HG03103 (cell line): ENCODE data around the gene HHLA2.

Experiments
- ATAC-seq: cut with Tn5 transposase; IDR thresholded peaks from one replicate; pipeline ENCODE4 v1.9.1; 2021; ENCODE audit warnings: low read depth; ENCODE audit not compliant: unreplicated experiment

HHLA2 gene

DNA sequence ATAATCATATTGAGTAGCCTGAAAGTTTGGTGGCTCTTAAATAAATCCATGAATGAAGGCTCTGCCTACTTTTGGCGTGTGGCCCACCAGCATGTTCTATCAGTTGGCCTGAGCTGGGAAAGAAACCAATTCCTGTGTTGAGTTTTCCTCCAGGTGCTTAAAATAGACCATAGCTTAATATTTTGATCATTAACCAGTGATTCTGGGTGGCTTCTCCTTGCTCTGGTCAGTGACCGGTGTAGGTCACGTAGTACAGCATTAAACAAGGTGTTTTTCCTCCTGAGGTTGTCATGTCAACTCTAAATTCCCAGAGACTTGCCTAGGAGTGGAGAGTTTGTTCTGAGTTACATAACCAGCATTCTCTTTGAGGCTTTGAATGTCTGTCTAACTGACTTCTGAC, 1.3 kb downstream of the HHLA2 start:
- ATAC-seq = no peak

DNA sequence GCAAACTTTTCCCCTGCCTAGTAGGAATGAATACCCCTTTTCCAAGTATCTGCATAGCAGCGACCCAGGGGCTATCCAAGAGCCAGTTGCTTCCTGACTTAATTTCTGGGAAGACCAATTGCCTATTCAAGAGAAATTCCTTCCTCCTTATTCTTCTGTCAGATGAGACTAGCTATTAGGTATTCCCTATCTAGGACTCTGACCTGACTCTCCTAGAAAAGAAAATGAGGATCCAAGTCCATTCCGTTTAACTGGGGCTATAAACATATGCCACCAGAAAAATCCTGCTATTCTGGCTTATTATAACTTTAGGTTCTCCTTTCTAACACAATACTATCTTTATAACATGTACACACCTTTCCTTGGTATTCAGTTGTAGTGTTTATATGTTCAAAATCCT, 1.7 kb downstream of the HHLA2 start:
- ATAC-seq = no peak

DNA sequence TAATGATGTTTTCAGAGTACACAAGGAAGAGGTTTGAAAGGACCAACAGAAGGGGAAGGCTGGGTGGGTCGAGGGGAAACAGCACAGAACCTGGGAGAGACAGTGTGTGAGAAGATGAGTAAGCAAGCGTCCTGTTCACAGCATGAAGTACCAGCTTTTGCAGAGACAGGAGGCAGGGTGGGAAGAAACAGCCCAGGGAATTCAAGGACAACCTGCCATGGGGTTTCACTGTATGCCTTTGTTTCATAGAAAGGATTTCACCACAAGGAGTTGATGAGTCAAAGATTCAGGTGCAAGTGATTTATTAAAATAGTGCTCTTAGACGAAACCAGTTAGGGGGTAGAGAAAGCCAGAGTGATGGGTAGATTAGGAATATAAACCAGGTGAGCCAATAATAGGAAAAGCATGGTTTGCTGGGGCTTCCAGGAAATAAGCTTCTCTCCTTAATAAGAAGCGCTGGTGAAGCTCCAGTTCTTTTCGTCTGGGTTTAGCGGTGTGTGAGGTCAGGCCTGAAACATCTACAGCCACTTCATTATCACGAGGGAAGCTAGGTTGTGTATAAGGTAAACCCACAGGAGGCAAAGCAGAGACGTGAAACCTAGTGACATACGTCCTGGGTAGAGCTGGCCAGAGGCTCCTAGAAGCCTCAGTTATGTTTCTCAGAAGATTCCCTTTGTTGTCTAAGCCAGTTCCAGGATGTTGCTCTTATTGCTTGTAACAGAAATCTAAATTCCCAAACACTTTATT, 3.9 kb downstream of the HHLA2 start:
- ATAC-seq = no peak

DNA sequence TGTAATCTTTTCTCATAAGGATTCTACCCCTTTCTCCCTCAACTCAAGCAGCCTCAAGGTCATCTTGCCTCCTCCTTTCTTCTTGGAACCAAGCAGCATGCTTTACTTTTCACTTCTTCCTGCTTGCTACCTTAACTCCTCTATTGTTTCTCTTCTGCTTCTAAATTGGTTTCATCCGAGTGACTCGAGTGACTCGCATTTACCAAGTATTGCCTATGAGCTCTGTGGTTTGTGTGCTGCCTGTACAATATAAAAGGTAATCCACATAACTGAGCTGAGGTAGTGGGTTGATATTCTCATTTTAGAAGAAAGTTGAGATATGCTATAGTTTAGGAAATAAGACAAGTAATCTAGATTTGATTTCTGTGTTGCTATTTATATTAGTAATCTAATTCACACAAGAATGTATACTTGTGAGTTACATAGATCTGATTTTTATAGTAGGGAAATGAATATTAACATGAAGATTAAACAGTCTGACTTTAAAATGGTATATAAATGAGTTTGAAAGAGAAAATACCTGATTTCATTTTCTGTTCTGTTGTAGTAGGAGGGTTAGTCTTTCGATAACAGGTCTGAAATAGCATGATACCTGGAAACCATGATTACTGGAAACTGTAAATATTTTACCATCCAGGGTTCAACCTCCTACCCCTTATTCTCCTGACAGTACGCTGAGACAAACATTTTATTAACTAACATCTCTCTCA, 5.5 kb downstream of the HHLA2 start:
- ATAC-seq = no peak

DNA sequence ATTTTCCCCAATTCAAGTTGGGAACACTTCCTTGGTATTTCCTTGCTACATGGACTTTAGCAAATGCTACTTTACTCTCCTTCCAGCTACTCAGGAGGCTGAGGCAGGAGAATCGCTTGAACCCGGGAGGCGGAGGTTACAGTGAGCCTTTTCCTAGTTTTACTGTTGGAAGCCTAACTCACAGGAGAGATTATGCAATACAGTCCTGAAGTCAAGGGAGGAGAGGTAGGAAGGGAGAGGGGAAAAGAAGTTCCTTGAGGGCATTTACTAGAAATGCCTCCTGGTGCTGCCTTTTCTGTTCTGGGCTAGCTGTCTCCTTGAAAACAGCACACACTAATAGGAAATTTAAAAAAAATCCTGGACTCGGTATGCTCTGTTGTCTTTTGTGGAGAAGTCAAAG, 6.2 kb downstream of the HHLA2 start:
- no peak for ATAC-seq

DNA sequence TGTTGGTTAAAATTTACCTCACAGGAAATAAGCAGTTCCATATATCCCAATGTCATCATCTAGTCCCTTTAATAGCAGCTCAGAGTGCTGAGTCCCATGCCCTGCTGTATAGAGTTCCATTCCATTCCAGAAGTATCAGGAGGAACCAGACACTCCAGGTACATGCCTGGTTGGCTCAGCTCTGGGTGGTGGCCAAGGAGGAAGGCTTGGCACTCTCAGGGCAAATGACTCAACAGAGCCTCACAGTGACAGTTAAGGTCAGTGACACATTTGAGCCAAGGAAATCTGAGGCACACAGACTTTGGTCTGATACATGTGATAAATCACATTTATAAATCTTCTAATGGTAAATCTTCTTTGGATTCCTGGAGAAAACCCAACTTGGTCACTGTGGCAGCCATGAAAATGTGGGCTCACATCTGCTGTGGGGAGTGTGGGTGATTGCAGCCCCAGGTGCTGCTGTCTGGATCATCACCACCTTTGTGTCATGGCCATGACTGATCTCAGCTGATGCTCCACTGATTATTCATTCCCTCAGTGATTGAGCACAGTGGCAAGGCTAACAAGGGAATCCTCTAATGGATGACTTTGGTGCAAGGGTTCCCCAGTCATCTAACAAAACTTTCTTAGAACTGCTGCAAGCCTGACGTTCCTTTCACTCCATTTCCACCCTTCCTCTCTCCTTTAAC, 9.3 kb downstream of the HHLA2 start:
- no peak for ATAC-seq

DNA sequence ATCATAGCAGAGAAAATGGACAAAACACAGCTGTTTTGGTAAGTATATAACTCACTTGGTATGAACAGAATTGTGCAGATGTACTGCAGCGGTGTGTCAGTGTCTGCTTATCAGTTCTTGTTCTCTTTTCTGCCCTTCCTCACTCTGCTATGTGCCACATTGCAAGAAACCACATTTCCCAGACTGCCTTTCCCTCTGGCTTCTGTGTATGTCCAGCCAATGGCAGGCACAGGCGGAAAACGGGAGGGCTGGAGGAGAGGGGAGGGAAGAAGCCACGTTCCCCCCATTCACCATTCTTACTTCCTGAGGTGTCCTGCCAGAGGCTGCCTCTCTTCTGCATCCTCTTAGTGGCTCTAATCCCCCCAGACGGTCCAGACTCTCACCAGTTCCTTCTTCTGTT, 15.4 kb downstream of the HHLA2 start:
- ATAC-seq = no peak

DNA sequence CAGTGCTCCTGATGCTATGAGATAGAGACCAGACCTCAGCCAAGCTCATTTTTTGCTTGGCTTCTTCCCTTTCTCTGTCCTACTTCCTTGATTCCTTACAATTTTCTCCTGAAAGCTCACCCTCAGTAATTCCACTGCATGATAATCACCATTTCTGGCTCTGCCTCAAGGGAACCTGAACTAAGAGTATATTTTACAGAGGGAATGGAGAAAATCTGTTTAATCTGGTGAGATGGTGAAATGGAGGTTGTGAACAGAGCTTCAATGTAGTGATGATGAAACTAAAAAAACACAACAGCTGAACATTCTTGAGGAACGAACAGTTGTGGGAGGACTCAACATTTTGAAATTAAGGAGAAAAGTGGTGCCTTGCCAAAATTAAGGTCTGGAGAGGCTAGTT, 16.3 kb downstream of the HHLA2 start:
- ATAC-seq = no peak

DNA sequence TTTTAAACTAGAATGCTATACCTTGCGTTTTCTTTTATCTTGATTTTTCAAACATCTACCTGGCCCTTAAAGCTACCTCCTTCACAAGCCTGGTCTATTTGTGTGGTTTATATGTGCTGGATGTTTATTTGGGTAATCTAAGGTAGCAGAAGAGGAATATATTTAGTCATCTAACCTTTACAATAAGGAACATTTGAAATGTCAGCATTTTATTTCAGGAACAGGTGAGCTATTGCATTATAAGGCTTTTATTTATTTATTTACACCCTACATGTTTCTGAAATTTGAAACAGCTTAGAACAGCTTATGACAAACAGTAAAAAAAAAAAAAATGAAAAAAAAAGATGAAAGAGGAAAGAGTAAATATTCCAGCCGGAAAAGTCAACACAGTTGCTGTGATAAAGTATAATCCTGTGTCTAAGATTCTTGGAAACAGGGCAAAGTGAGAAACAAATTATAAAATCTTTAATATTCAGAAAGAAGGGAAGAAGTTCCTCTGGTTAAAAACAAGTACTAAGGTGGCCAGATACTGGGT, 19.5 kb downstream of the HHLA2 start:
- ATAC-seq = no peak

DNA sequence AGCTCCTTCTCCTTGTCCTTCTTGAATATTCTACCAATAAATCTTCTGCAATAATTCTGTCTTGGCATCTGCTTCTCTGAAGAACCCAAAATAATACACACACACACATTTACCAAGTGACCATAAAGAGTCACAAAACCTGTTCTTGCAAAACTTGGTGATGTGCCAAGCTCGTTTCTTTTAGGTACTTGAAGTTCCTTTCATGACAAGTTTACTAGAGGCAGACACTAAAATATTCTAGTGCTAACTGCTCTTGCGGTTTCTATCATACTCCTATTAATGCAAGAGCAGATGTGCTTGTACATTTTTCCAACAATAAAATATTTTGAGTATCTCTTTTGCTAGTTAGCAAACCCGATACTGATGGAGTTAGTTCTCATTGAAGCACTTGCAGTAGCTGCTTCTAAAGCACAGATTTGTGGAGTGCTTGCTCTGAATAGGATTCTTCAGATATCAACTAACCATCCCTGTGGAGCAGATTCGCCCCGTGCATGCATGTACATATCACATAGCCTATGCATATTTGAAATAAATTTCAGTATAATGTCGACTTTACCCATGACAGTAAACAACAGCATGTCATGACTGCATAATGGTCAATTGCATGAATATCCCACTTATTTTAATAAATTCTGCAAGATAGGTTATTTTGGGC, 23.2 kb downstream of the HHLA2 start:
- no peak for ATAC-seq

DNA sequence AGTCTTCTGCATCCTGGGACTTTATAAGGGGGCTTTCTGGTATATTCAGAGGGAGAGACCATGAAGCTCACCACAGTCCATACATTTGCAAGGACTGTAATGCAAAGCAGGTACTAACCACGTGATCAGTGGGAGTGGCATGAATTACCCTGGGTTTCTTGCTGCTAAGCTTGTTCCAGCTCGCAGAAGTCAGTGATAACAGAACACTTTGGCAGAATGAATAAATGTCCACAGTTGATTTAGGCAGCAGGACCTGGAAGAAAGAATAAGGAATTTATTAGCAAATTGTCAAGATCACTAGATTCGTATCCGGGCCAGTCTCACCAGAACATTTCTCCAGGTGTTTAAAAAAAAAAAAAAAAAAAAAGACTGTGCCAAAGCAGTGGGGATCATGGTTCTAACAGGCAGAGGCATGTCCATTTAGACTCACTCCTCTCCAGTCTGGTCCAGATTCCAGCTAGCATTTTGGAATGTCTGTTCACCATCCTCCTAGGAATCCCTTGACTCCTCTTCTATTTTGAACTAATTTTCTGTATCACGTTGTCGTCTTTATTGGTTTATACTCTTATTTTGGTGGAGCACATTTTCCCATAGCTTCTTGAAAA, 24.5 kb downstream of the HHLA2 start:
- no peak for ATAC-seq

DNA sequence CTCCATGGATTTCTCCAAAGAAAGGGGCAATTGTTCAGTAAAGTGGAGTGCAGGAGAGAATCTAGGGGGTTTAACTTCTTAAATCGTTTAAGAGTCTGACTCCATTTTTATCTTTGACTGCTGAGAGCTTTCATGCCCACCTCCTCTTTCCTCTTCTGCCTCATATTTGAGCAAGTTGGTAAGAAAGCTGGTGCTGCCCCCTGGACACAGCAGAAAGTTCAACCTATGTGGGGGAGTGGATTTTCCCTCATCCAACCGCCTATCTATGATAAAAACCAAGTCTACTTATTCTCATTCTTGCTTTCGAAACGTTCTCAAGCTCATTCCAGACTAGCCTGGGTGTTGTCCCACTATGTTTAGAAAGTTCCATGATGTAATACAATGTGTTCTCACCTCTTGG, 26.0 kb downstream of the HHLA2 start:
- ATAC-seq = no peak

DNA sequence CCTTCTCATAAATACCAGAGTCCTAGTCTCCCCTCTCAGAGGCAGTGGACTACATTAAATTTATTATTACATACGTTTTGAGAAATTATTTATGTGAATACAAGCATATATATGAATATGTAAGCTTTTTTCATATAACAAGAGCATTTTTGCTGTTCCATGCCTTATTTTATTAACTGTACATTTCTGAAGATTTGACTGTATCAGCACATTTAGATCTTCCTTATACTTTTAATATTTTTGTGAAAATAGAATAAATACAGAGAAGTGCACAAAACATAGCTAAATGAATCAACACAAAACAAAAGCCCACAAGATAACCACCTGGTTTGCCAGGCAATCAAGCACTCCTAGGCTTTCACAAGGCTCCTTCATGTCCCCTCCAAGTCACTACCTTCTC, 27.8 kb downstream of the HHLA2 start:
- no peak for ATAC-seq

DNA sequence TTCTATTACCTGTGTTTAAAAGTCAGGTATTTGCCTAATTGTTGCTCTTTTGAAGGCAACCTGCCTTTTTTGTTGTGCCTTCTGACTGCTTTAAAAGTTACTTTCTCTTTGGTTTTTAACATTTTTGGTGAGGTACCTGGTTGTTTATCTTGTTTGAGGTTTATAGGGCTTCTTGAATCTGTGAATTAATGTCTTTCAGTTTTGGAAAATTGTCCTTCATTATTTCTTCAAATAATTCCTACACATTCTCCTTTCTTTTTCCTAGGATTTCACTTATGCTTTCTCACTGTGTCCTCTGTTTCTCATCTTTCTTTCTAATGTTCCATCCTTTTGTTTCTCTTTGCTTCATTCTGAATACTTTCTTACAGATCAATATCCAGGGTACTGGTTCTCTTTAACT, 30.8 kb downstream of the HHLA2 start:
- ATAC-seq = no peak

DNA sequence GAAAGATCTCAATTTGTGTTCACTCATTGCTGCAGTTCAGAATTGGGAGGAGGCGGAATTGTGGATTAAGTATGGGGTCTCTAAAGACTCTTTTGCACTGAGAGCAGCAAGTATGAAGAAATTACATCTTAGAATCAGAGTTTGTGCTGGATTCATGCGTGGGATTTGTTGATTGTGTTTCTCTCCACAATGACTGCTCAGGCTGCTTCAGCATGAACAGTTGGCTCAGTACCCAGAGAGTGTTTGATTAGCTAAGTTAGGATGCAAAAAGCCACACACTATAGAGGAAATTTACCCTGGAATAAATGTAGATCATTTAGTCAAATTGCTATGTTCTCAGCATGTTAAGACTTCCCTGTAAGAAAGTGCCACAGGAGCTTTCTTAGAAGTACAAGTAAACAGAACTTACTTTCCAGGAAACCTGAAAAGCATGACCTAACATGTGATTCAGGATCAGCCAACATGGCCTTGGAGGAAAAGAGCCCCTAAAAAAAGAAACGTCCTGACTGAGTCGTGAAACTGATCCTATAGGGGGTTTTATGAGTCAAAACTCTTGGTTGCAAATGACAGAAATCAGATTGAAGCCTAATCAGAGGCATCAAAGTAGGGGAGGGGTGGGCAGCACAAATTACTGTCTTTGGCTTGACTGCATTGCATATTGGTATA, 32.6 kb downstream of the HHLA2 start:
- ATAC-seq = no peak

DNA sequence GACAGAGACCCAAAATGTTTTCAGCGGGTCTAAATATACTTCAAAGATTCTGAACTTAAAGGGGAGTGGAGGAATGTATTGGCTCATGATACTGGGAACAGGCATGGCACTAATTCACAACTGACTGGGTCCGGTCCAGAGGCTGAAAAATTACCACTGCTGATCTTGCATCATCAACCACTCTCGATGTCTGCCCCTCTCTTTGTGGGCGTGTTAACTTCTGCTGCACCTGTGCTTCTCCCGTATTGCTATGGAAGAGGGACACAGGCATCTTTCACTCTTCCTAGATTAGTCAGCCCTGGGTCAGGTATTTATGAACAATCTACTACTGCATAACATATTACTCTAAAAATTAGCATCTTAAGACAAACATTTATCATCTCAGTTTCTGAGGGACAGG, 33.2 kb downstream of the HHLA2 start:
- no peak for ATAC-seq

DNA sequence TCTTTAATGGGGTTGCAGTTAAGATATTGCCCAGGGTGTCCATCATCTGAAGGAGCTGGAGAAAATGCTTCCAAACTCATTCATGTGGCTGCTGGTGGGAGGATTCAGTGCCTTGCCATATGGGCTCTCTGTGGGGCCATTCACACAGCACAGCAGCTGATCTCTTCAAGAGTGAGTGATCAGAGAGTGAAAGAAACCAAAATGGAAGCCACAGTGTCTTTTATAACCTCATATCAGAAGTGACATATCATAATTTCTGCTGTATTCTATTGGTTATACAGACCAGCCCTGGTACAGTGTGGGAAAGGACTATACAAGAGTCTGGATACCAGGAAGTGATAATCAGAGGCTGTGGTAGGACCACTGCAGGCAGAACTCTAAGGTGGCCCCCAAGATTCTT, 33.6 kb downstream of the HHLA2 start:
- ATAC-seq = no peak

DNA sequence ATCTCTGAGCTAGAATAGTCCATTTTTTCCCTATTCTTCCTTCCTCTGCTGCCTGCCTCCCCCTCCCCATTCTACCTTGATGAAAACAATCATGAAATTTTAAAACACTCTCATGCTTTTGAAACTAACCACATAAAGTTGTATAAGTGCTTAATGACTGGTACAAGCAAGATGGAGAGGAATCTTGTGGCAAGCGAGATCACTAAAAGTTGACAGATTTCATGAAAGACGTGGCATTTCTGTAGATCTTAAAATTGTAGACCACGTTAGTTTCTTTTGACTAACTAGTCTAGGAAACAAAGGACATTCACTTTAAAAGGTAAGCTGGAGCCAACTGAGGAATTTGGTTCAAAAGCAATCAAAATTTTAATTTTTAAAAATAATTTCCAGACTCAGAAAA, 35.4 kb downstream of the HHLA2 start:
- no peak for ATAC-seq

DNA sequence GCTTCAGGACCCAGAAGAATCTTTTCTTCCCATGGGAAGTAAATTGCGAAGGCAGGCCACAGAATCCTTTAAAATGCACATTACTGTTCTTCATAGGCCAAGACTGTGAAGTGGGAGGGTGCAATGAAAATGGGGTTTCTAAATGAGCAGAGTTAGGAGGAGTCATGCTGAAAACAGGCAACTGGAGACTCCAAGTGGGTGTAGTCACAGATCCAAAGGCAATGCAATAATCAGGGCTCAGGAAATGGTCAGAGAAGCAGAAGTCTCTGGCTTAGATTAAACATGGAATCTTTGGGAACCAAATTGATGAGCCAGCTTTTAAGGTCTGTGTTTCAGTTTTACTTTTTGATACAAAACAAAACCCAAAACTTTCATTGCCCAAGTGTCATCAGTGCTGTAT, 37.6 kb downstream of the HHLA2 start:
- ATAC-seq = no peak

DNA sequence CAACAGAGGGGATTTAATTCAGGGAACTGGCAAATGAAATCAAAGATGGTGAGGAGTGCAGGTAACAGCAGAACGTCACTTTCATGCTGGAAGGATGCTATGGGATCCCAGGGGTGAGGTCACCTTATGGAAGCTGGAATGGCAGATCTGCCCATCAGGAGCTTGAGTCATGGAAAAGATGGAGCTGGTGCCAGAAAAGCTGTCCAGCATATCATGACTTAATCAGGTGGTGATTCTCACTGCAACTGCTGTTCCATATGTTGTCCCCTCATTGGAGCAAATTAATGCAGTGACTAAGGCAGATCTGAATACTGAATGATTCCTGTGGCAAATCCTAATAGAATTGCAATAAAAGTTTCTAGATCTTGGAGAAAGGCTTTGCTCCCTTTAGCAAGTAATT, 38.4 kb downstream of the HHLA2 start:
- no peak for ATAC-seq
